Tibial artery (tissue), 4 donors: ENCODE results near the gene CCDC159.
"Not testable (repeated sequence)": the region's sequence is repeated elsewhere in the genome, so short reads cannot be mapped to it uniquely, and the experiment has no call there.

Source experiments
- DNase-seq, 2 donors: peaks; one replicate each; pipeline ENCODE4 v3.0.0-alpha.2; 2019
- H3K27ac ChIP-seq, 2 donors: fragments of 200-600 bp; sonication (generic) in 1 of 2; 1 replicate in 1 of 2; 2 replicates in 1 of 2; pipeline ENCODE4 v1.5.1; 2018 to 2019; ENCODE audit warnings: mild to moderate bottlenecking in 1 of 2
- H3K27me3 ChIP-seq, 2 donors: fragments of 200-600 bp; sonication (generic) in 1 of 2; one replicate each; pipeline versions ENCODE4 v1.5.1 to v1.6.0; 2016 to 2019
- H3K36me3 ChIP-seq, 3 donors: fragments of 200-600 bp; sonication (generic) in 2 of 3; one replicate each; pipeline ENCODE4 v1.5.1; 2016 to 2019; ENCODE audit warnings: mild to moderate bottlenecking in 2 of 3
- H3K4me1 ChIP-seq, 4 donors: fragments of 200-600 bp; sonication (generic) in 2 of 4; 1 replicate in 3 of 4; 2 replicates in 1 of 4; pipeline ENCODE4 v1.5.1; 2016 to 2019
- H3K4me3 ChIP-seq, 2 donors: fragments of 200-600 bp; sonication (generic) in 1 of 2; 1 replicate in 1 of 2; 2 replicates in 1 of 2; pipeline ENCODE4 v1.5.1; 2018 to 2019; ENCODE audit warnings: mild to moderate bottlenecking in 2 of 2
- H3K9me3 ChIP-seq, 3 donors: fragments of 200-600 bp; sonication (generic) in 1 of 3; one replicate each; pipeline ENCODE4 v1.5.1; 2016 to 2019
- intact Hi-C: fragments of 100-400 bp; cut with DNase I; formaldehyde crosslinking; loops from one replicate; pipeline ENCODE4 v1.15.0; 2023; ENCODE audit warnings: low total_unique reads
- TF ChIP-seq, protein P1 (sequence below), 2 experiments: fragments of 200-600 bp in 1 of 2; fragments of 450-650 bp in 1 of 2; IDR thresholded peaks; one replicate each; pipeline ENCODE4 v1.5.1; 2017 to 2019; ENCODE audit warnings: antibody characterized with exemption in 2 of 2, mild to moderate bottlenecking in 1 of 2, moderate library complexity in 1 of 2

The CCDC159 gene

DNA sequence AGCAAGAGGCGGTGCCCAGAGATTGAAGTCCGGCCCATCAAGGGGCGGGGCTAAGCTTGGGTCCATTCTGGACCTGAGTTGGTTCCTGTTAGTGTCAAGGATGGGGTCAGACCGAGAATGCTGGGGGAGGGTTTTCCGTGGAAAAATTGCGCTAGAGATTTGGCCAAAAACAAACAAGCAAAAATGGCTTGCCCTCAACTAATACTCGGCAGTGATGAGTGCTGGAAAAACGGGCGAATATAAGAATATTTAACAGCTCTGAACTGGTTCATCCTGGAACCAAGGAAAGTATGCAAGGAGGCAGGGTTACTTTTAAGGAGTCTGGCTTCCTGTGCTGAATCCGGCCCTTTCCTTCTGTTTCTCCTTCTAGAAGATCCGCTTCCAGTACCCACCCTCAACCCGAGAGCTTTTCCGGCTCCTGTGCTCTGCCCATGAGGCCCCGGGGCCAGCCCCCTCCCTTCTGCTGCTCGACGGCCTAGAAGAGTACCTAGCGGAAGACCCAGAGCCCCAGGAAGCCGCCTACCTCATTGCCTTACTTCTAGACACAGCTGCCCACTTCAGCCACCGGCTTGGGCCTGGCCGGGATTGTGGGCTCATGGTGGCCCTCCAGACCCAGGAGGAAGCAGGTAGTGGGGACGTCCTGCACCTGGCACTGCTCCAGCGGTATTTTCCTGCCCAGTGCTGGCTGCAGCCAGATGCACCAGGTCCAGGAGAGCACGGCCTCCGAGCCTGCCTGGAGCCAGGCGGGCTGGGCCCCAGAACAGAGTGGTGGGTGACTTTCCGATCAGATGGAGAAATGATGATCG lies 29.0 kb downstream of the CCDC159 start:
- Histone ChIP-seq H3K36me3 (peaks cover 0 to 7% (median 0%) of the 10 kb centered on the region in 3 donors), H3K27ac (peak overlapping the region; percentile 90 to 94), H3K9me3 (no peaks in the 10 kb centered on the region), H3K4me3 (peak overlapping the region; percentile 62 to 63), H3K27me3 (no peaks in the 10 kb centered on the region), H3K4me1 (peaks cover 0 to 54% (median 44%) of the 10 kb centered on the region in 4 donors)
- TF ChIP-seq, protein P1, sequence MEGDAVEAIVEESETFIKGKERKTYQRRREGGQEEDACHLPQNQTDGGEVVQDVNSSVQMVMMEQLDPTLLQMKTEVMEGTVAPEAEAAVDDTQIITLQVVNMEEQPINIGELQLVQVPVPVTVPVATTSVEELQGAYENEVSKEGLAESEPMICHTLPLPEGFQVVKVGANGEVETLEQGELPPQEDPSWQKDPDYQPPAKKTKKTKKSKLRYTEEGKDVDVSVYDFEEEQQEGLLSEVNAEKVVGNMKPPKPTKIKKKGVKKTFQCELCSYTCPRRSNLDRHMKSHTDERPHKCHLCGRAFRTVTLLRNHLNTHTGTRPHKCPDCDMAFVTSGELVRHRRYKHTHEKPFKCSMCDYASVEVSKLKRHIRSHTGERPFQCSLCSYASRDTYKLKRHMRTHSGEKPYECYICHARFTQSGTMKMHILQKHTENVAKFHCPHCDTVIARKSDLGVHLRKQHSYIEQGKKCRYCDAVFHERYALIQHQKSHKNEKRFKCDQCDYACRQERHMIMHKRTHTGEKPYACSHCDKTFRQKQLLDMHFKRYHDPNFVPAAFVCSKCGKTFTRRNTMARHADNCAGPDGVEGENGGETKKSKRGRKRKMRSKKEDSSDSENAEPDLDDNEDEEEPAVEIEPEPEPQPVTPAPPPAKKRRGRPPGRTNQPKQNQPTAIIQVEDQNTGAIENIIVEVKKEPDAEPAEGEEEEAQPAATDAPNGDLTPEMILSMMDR (IDR thresholded peaks at IDR 0.05) = no peak
- DNase-seq = peak; percentile 49 to 80
- intact Hi-C loops = loop anchor here (10.0 kb wide), 2 partner anchors 69 to 81 kb away; partner anchors contain the start of gene TSPAN16

DNA sequence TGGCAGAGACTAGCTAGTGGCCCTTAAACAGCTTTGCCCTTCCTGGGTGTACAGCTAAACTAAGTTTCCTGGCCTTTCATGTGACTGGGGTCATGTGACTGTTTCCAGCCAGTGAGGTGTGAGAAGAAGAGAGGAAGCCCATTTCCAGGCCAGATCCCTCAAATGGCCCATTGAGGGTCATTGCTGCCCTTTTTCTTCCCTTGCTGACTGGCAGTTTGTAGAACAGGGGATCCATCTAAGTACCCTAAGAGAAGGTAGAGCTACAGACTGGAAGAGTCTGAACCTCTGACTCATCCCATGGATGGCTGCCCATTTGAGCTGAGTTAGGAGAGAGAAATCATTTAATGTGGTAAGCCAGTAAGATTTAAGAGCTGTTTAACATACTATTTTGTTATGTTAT lies 30.9 kb downstream of the CCDC159 start:
- peak in 1 of 2 donors; percentile 63 for DNase-seq
- H3K27ac ChIP-seq = peak overlapping the region; percentile 59 to 94
- intact Hi-C loops = loop anchor here (10.0 kb wide), 2 partner anchors 68 to 82 kb away; partner anchors contain the start of gene TSPAN16
- peaks cover 0 to 7% (median 0%) of the 10 kb centered on the region in 3 donors for H3K36me3 ChIP-seq
- TF ChIP-seq, protein P1 (IDR thresholded peaks at IDR 0.05) = no peak
- peaks cover 0 to 7% of the 10 kb centered on the region in 2 donors for H3K27me3 ChIP-seq
- no peaks in the 10 kb centered on the region for H3K9me3 ChIP-seq
- H3K4me3 ChIP-seq = no peak overlapping the region
- H3K4me1 ChIP-seq = peaks cover 0 to 68% (median 58%) of the 10 kb centered on the region in 4 donors

DNA sequence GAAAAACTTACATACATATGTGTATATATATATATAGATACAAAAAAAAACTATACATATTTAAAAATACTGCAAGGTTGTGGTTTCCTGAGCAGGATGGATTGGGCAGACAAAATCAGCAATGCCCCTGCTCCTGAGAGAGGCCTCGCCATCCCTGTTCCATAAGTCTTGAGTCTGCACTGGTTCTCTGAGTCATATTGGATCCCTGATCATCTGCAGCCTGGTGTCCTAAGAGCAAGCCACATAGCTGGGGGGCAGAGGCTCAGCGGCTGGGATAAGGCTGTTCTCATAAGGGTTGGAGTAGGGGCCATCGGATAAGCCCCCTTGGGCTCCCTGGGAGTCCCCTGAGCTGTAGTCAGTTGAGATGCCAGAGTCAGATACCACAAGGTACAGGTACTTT lies 31.4 kb downstream of the CCDC159 start:
- TF ChIP-seq, protein P1 (IDR thresholded peaks at IDR 0.05) = no peak
- intact Hi-C loops = loop anchor here (10.0 kb wide), 2 partner anchors 67 to 83 kb away; partner anchors contain the start of gene TSPAN16
- peaks cover 0 to 71% (median 60%) of the 10 kb centered on the region in 4 donors for H3K4me1 ChIP-seq
- peak overlapping the region; percentile 59 to 94 for H3K27ac ChIP-seq
- DNase-seq = no peak
- H3K4me3 ChIP-seq = no peak overlapping the region
- peaks cover 0 to 7% (median 0%) of the 10 kb centered on the region in 3 donors for H3K36me3 ChIP-seq
- peaks cover 0 to 13% of the 10 kb centered on the region in 2 donors for H3K27me3 ChIP-seq
- H3K9me3 ChIP-seq = no peaks in the 10 kb centered on the region

DNA sequence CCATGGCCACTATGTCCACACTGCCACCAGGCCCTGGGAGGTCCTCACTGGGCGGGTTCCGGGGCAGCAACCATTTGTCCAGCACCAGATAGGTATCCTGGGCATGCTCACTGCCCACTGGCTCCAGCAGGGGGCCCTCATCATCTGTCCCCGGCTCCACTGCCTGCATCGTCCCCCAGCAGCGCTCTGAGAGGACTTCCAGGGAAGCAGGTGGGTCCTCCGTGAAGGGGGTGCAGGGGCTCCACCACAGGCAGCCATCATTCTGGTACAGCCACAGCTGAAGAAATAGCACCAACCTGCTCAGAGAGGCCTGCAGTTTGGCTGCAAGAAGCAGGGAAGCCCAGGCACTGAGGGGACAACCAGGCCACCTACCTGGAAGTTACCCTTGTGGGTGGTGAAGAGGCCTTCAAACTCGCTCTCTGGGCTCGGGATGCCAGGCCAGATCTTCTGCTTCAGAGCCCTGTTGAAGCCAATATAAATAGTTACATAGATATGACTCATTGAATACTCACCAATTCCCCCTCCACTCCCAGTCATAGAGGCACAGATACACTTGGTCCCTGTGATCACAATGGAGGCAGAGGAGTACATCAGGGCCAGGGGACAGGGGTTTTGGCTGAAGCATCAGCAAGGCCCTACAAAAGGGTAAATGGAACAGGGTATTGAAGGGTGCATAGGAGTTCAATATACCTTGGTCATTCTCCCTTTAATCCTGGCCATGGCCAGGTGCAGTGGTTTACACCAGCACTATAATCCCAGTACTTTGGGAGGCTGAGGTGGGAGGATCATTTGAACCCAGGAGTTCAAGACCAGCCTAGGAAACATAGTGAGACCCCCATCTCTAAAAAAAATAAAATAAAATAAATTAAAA lies 32.2 kb downstream of the CCDC159 start:
- Histone ChIP-seq H3K27ac (peak overlapping the region; percentile 59 to 94), H3K9me3 (no peaks in the 10 kb centered on the region), H3K36me3 (peaks cover 0 to 7% (median 0%) of the 10 kb centered on the region in 3 donors), H3K4me3 (no peak overlapping the region), H3K27me3 (peaks cover 0 to 21% of the 10 kb centered on the region in 2 donors), H3K4me1 (peaks cover 0 to 79% (median 67%) of the 10 kb centered on the region in 4 donors)
- peak in 1 of 2 donors; percentile 77 for DNase-seq
- TF ChIP-seq, protein P1 (IDR thresholded peaks at IDR 0.05) = peak; percentile 39 to 41
- intact Hi-C loops = loop anchor here (10.0 kb wide), 2 partner anchors 66 to 84 kb away; partner anchors contain the start of gene TSPAN16

DNA sequence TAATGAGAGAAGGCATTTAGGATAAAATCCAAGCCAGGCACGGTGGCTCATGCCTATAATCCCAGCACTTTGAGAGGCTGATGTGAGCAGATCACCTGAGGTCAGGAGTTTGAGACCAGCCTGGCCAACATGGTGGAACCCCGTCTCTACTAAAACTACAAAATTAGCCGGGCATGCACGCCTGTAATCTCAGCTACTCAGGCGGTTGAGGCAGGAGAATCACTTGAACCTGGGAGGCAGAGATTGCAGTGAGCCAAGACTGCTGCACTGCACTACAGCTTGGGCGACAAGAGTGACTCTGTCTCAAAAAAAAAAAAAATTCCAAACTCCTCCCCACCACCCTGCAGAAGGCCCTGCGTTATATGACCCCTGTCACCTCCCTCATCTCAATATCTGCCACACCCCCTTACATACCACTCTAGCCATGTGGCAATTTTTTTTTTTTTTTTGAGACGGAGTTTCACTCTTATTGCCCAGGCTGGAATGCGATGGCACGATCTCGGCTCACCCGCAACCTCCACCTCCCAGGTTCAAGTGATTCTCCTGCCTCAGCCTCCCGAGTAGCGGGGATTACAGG lies 33.0 kb downstream of the CCDC159 start:
- Histone ChIP-seq H3K27me3 (peaks cover 0 to 25% of the 10 kb centered on the region in 2 donors), H3K4me1 (peaks cover 0 to 81% (median 68%) of the 10 kb centered on the region in 4 donors), H3K27ac (peak overlapping the region; percentile 59 to 94)
- intact Hi-C loops = loop anchor here (10.0 kb wide), 2 partner anchors 65 to 85 kb away; partner anchors contain the start of gene TSPAN16
- DNase-seq, H3K4me3 ChIP-seq, H3K9me3 ChIP-seq, H3K36me3 ChIP-seq: not testable (repeated sequence)
